ENCODE data around the gene COQ9.
"Not testable (repeated sequence)": the region's sequence is repeated elsewhere in the genome, so short reads cannot be mapped to it uniquely, and the experiment has no call there.

Gene COQ9

GRCh38 chr16:57447186-57447962, at the start of gene COQ9, which contains the start of gene CIAPIN1:
TSS of gene COQ9 (plus strand) at chr16:57447479. CDS start at chr16:57447506, 27 bp downstream.
TSS of gene CIAPIN1 (minus strand) at chr16:57447385. CDS start at chr16:57440928, 6,457 bp downstream.
- DNase-seq, result peak; percentile 89

DNA sequence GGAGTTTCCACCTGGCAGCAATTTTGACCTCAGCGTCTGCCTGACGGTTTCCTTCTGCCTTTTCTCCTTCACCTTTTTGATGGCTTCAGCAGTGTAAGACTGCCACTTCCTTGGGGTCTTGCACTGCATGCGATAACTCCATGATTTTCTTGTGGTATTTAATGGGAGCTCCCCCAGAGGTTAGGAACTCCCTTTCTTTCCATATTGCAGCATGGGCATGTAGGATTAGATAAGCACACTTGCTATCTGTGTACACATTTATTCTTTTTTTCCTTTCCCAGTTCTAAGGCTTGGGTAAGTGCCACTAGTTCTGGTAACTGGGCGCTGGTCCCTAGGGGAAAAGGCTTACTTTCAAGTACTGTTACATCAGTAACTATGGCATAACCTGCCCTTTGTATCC, 49.8 kb upstream of the COQ9 start:
- not testable (repeated sequence) for DNase-seq

DNA sequence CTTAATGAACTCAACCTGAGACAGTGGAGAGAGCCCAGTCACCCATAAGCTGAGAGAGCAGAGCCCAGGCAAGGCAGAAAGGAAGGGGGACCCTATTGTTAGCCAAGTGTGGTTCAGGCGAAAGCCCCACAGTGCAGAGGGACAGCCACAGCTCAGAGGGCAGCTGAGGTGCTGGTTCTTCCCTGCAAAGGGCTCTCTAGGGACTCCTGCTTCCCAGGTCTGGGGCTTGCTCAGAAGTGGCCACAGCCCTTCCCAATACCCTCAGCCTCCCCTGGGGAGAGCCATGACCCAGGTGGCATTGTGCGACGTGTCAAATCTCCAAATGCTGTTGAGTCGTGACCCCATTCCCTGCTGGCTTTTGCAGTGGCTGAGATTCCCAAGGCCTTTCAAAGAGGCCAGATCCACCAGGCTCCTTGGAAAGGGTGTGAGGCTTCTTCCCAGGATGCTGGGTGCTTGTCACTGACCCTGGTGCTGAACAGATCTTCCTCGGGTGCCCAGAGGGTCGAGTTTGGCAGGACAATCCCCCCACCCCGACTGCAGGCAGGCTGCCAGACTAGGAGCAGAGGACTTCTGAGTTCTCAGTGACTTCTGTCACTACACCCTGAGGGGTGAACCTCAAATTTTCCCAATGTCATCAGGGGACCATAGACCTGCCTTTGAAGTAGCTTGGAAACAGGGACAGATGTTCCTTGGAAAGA, 45.2 kb upstream of the COQ9 start:
- no peak for DNase-seq

DNA sequence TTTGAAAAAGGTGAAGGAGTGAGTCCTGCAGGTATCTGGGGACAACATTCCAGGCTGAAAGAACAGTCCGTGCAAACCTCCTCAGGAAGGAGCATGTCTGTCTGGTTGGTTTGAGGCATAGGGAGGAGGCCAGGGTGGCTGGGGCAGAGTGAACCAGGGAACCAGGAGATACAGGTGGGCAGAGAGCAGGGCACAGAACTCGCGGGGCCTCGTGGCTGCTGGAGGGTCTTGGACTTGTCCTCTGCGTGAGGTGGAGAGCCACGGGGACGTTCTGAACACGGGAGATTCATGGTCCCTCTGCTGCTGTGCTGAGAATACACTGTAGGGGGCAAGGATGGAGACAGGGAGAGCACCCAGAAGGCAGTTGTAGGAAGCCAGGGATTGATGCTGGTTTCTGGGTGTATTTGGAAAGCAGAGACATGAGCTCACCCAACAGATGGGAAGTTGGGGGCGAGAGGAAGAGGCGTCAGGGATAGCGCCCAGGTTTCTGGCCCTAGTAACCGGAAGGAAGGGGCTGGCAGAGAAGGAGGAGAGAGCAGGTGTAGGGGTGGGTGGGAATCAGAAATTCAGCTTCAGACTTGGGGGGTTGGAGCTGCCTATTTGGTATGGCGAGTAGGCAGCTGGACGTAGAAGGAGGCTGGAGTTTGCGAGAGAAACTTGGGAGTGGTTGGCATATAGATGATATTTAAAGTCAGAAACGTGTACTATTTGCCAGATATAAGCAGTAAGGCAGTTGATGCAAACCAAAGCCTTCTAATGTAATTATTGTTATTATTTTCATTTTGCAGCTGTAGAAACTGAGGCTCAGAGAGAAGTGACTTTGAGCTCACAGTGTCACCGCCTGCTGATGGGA, 43.1 kb upstream of the COQ9 start, which contains the start of gene CCL17:
Gene CCL17 (plus strand): TSS at position 803 of the 853 bp plus-strand sequence. CDS start 9,166 bp downstream, outside the sequence.
- DNase-seq, result no peak

DNA sequence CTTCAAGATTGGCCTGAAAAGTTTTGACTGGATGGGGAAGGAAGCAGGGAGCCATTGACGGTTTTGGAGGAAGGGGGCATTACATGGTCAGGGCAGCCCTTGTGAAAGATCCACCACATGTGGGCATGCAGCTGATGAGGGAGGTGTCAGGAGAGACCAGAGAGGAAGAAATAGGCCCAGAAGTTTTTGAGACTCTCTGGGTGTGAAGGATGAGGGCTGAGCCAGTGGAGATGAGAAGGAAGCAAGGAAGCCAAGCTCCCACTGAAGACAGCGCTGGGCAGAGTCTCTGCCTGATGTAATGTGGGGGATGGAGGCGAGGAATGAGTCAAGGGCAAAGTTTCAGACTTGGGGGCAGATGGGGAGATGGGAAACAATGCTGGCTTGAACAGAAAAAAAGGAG, 42.2 kb upstream of the COQ9 start:
- DNase-seq, result no peak

- no peak for DNase-seq
Measured at GRCh38 chr16:57406881-57407280, 40.4 kb upstream of the COQ9 start.

DNA sequence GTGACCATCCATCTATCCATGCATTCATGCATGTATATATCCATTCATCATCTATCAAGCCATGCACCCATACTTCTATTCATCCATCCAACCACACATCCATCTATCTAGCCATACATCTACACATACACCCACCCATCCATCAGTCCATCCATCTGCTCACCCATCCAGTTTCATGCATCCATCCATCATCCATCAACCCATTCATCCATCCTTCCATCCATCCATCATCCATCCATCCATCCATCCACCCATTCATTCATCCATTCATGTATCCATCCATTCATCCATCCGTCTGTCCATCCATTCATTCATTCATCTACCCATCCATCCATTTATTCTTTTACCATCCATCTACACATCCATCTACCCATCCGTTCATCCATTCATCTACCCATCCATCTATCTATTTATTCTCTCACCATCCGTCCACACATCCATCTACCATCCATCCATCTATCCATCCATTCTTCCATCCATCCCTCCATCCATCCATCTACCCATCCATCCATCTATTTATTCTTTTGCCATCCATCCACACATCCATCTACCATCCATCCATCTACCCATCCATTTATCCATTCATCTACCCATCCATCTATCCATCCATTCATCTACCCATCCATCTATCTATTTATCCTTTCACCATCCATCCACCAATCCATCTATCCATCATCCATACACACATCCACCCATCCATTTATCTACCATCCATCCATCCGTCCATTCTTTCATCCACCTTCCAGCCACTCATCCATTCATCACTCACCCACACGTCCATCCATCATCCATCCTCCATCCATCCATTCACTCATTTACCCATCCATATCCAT, 39.5 kb upstream of the COQ9 start:
- DNase-seq, result no peak

GRCh38 chr16:57409065-57409464, 38.2 kb upstream of the COQ9 start:
- no peak for DNase-seq

- DNase-seq, result no peak
Measured at GRCh38 chr16:57409870-57410587, 37.2 kb upstream of the COQ9 start.

- no peak for DNase-seq
Measured at GRCh38 chr16:57411362-57411976, 35.8 kb upstream of the COQ9 start.

GRCh38 chr16:57412584-57412983, 34.7 kb upstream of the COQ9 start:
- no peak for DNase-seq

DNA sequence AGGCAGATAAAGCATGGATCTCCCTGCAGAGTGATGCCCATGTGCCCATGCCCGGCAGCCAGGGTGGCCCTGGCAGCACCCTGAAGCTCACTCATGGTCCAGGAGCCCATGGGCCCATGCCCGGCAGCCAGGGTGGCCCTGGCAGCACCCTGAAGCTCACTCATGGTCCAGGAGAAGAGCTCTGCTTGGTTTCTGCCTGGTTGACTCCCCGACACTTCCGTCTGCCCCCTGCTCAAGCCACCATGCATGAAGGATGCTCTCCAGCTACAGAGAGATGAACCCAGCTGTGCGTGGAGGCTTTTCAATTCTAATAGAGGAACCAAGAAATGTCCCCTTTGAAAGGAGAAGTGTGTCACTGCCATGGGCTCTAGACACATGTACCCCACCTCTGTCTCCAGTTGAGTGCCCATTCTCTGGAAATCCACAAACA, 34.0 kb upstream of the COQ9 start:
- no peak for DNase-seq

GRCh38 chr16:57413733-57414132, 33.5 kb upstream of the COQ9 start:
- DNase-seq, result no peak

GRCh38 chr16:57416084-57416483, 31.2 kb upstream of the COQ9 start:
- DNase-seq, result no peak

DNA sequence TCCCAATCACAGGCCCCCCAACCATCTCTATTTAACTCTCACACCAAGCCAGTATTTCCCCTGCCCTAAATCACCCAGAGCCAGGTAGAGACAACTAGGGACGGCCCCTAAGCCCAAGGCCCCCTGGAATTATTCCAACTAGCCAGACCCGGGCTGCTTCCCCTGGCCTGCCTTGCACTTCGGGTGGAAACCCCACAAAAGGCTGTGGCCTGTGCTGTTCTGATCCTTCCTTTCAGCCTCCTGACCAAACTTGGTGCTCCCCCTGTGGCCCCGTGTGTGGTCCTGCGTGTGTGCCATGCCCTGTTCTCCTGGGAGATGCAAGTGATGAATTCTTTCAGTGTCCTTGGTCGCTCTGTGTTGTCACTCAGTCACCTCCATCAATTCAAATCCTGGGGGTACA, 27.8 kb upstream of the COQ9 start:
- no peak for DNase-seq

GRCh38 chr16:57422026-57422944, 25.0 kb upstream of the COQ9 start:
- DNase-seq, result no peak

DNA sequence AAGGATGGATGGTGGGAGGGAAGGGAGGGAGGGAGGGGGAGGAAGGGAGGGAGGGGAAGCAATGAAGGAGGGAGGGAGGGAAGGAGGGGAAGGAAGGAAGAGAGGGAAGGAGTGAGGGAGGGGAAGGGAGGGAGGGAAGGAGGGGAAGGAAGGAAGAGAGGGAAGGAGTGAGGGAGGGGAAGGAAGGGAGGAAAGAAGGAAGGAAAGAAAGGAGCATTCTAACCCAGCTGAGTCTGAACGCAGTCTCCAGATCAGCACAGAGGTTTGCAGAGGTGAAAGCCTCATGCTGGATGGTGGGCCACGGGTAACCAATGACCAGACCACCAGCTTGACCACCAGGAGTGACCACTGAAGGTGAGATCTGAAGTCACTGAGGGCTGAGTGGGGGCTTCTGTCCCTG, 24.1 kb upstream of the COQ9 start:
- no peak for DNase-seq

- no peak for DNase-seq
Measured at GRCh38 chr16:57424583-57424982, 22.7 kb upstream of the COQ9 start.

GRCh38 chr16:57426356-57426755, 20.9 kb upstream of the COQ9 start:
- no peak for DNase-seq

- no peak for DNase-seq
Measured at GRCh38 chr16:57427307-57427706, 20.0 kb upstream of the COQ9 start.

All from stimulated activated CD4-positive, alpha-beta T cell treated with anti-CD3 and anti-CD28 coated beads, Interleukin-12 subunit alpha, Interleukin-12 subunit beta, amount 100 ng/mL, for 4 hours (primary cell).